Lower leg skin (tissue), 3 donors: ENCODE measurements around the gene OR12D1.

ENCODE experiments used
- POLR2A ChIP-seq, 2 donors: fragments of 450-650 bp; IDR thresholded peaks; one replicate each; pipeline ENCODE4 v1.6.1; 2016 to 2017; ENCODE audit warnings: antibody characterized with exemption in 2 of 2, mild to moderate bottlenecking in 1 of 2, moderate library complexity in 1 of 2
- TF ChIP-seq, protein P1 (sequence below), 3 donors: fragments of 450-650 bp; IDR thresholded peaks; one replicate each; pipeline ENCODE4 v1.5.1; 2016; ENCODE audit warnings: antibody characterized with exemption in 3 of 3, mild to moderate bottlenecking in 3 of 3, moderate library complexity in 2 of 3

DNA sequence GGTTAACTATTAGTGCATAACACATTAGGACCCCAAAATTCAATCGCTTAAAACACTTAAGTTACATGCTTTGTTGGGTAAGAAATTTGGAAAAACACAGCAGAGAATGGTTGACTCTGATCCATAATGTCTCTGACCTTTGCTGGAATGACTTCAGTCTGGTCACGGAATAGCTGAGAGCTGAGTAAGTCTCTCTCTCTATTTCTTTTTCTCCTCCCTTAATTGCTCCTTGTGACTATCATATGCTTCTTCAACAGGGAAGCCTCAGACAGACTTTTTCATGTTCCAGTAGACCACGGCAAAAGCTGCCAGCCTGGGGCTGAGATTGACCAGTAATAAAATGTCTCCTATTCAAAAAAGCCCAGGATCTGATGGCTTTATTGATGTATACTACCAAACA lies 4.8 kb downstream of the OR12D1 start:
- TF ChIP-seq, protein P1, sequence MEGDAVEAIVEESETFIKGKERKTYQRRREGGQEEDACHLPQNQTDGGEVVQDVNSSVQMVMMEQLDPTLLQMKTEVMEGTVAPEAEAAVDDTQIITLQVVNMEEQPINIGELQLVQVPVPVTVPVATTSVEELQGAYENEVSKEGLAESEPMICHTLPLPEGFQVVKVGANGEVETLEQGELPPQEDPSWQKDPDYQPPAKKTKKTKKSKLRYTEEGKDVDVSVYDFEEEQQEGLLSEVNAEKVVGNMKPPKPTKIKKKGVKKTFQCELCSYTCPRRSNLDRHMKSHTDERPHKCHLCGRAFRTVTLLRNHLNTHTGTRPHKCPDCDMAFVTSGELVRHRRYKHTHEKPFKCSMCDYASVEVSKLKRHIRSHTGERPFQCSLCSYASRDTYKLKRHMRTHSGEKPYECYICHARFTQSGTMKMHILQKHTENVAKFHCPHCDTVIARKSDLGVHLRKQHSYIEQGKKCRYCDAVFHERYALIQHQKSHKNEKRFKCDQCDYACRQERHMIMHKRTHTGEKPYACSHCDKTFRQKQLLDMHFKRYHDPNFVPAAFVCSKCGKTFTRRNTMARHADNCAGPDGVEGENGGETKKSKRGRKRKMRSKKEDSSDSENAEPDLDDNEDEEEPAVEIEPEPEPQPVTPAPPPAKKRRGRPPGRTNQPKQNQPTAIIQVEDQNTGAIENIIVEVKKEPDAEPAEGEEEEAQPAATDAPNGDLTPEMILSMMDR (IDR thresholded peaks at IDR 0.05) = no peak
- TF ChIP-seq POLR2A (IDR thresholded peaks at IDR 0.05) = no peak
